Activated gamma-delta T cell treated with Interleukin-2 at 50 U/mL for 16 hours (primary cell): Measurements from ENCODE around the gene PIP4K2A.
"Not testable (repeated sequence)": the region's sequence is repeated elsewhere in the genome, so short reads cannot be mapped to it uniquely, and the experiment has no call there.

Experiments used
- DNase-seq: peaks from one replicate; pipeline ENCODE4 v3.0.0-alpha.2; 2020

PIP4K2A gene

DNA sequence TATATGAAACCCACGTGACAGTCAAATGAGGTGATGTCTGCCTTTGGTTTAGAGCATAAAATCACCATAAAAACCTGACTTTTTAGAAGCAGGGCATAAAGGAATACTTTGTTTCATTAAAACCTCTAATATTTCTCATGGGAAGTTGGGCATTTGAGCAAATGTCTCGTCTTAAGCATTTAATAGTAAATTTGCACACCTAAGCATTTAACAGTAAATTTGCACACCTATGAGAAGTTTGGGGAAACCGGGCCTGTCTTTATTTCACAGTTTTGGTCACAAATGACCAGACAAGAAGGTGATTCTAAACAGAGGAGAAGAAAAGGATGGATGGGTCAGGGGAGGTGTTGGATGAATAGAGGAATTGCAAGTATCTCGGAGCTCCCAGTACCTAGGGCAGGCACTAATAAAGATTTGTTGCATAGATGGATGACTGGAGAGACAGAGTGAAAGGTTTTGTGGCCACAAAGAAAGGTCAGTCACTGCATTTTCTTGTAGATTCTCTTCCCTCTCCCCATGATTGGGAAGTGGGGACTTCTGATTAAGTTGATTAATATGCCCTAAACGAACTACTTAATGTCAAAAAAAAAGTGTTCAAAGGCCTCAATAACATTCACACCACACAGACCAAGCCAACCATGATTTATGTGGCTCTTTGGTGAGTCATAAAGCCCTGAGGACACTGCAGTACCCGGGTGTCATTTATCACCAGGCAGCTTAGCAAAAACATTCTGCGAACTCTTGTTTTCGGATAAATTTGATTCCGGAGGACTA is 210.9 kb downstream of the PIP4K2A start:
- DNase-seq = no peak

GRCh38 chr10:22501863-22502262 is 212.5 kb downstream of the PIP4K2A start:
- DNase-seq = no peak

DNA sequence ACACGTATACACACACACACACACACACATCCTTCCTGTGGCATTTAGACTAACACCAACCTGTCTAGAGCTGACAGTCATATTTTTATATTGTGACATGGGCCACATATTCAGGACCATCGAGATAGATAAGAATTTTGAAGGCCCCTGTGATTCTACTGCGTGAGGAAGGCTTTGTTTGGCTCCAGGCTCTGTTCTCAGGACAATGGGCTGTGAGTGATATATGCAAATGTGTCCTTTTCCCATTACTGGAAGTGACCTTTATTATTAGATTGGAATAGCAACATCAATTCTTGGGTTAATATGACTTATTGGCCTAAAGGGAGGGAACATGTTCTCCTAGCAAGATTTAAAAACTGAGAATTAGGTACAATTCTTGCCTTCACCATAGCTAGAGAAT is 213.0 kb downstream of the PIP4K2A start:
- DNase-seq = no peak

GRCh38 chr10:22500656-22501340 is 213.6 kb downstream of the PIP4K2A start:
- DNase-seq = no peak

DNA sequence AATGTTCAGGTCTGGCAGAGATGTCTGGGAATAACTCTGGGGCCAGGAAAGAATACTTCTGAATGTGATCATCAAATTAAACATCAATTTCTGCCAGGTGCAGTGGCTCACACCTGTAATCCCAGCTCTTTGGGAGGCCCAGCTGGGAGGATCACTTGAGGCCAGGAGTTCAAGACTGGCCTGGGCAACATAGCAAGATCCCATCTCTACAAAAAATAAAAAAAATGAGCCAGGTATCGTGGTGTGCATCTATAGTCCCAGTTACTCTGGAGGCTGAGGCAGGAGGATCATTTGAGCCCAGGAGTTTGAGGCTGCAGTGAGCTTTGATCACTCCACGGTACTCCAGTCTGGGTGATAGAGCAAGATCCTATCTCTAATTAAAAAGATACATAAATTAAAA is 214.4 kb downstream of the PIP4K2A start:
- not testable (repeated sequence) for DNase-seq

GRCh38 chr10:22495396-22495795 is 219.0 kb downstream of the PIP4K2A start:
- no peak for DNase-seq

DNA sequence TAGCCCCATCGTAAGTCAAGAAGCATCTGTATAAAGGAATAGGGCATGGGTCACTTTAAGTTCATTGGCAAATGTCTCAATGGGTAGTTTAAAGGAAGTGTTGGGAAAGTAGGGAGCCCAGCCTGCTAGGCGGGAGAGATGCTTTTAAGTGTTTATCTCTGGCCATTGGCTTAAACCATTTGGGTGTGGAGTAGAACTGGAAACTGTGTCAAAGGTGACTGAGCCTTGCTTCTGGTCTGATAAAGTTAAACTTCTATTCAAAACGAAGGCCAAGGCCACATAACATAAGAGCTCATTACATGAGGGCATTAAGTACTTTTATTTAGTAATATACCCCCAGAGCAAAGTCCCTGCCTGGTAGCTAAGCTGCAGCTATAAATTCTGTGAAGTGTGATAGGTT is 220.4 kb downstream of the PIP4K2A start:
- no peak for DNase-seq

GRCh38 chr10:22491931-22492615 is 222.3 kb downstream of the PIP4K2A start:
- peak; percentile 22 for DNase-seq

DNA sequence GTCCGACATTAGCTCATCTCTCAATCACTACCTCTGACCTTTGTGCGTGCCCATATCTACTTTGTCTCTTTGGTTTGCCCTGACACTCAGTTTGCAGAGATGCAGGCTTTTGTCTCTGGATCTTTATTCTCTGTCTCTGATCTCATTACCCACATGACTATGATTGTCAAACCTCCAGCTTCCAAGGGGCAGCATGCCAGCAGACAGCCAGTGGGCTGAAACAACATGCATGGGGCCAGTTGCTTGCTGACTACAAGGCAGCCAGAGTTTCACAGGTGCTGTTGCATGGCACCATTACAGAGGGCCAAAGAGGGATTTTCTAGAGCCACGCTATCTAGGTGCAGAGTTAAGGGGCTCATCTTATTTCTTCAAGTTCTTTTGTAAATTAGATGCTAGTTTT is 222.9 kb downstream of the PIP4K2A start:
- no peak for DNase-seq

- no peak for DNase-seq
Measured at GRCh38 chr10:22489975-22490374, 224.4 kb downstream of the PIP4K2A start.

DNA sequence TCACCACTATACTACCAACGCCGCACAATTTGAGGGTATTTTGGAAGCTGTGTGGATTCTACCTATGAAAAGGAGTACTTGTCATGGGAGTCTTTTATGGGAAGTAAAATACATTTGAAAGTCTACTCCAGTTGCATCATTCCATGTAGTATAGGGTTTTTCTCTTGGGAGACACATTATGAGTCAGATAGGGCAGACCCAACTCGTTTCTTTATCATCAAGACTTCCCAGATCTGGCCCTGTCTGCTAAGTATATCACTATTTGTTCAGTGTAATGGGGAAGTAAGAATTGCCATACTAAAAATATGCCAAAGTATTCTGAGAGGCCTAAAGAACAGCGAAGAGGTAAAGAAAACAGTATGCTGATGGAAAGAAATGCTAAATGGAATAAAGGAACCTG is 224.9 kb downstream of the PIP4K2A start:
- DNase-seq = no peak

DNA sequence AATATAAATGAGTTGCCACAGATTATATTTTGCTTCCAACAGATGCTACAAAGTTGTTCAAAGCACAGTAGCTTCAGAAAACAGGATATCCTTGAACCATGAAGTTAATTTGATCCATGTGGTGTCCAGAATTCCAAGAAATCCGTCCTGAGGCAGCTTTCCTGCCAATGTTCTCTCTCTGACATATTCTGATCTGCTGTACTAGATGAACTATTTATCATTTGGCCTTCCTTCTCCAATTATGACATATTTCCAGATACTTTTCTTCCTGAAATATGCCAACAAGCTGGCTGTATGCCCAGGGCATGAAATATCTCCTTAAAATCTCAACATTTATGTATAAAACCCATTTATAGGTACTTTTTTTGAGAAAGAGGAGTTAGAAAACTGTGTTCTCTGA is 227.9 kb downstream of the PIP4K2A start:
- DNase-seq = no peak
